ENCODE measurements around the gene FHAD1.

Gene FHAD1

GRCh38 chr1:15213341-15213821 lies 33.6 kb upstream of the FHAD1 start:
- TF ChIP-seq TAF1 (IDR thresholded peaks at IDR 0.05; ENCODE audit: borderline replicate concordance, insufficient read depth, low read length) (no peak), FOXP2 (optimal IDR thresholded peaks at IDR 0.05; ENCODE audit: borderline replicate concordance, extremely low read depth, extremely low read length, insufficient read depth) (no peak), REST (IDR thresholded peaks at IDR 0.05; ENCODE audit: insufficient read depth in 1 of 2, low read depth in 2 of 2, low read length in 2 of 2) (no peak), SIN3A (IDR thresholded peaks at IDR 0.05; ENCODE audit: borderline replicate concordance, insufficient read depth, low read length) (no peak), POLR2AphosphoS5 (IDR thresholded peaks at IDR 0.05; ENCODE audit: low read depth, low read length) (no peak)

- TF ChIP-seq SIN3A (IDR thresholded peaks at IDR 0.05; ENCODE audit: borderline replicate concordance, insufficient read depth, low read length) (no peak), POLR2AphosphoS5 (IDR thresholded peaks at IDR 0.05; ENCODE audit: low read depth, low read length) (no peak), TAF1 (IDR thresholded peaks at IDR 0.05; ENCODE audit: borderline replicate concordance, insufficient read depth, low read length) (no peak), REST (IDR thresholded peaks at IDR 0.05; ENCODE audit: insufficient read depth in 1 of 2, low read depth in 2 of 2, low read length in 2 of 2) (no peak; a peak in 1 of 4 replicates), FOXP2 (optimal IDR thresholded peaks at IDR 0.05; ENCODE audit: borderline replicate concordance, extremely low read depth, extremely low read length, insufficient read depth) (no peak)
These were observed 32.5 kb upstream of the FHAD1 start for GRCh38 chr1:15214527-15214926.

GRCh38 chr1:15215116-15215515 lies 31.9 kb upstream of the FHAD1 start:
- no peak for TF ChIP-seq REST (IDR thresholded peaks at IDR 0.05; ENCODE audit: insufficient read depth in 1 of 2, low read depth in 2 of 2, low read length in 2 of 2)
- TF ChIP-seq POLR2AphosphoS5 (IDR thresholded peaks at IDR 0.05; ENCODE audit: low read depth, low read length), result no peak
- no peak for TF ChIP-seq FOXP2 (optimal IDR thresholded peaks at IDR 0.05; ENCODE audit: borderline replicate concordance, extremely low read depth, extremely low read length, insufficient read depth)
- no peak for TF ChIP-seq TAF1 (IDR thresholded peaks at IDR 0.05; ENCODE audit: borderline replicate concordance, insufficient read depth, low read length)
- TF ChIP-seq SIN3A (IDR thresholded peaks at IDR 0.05; ENCODE audit: borderline replicate concordance, insufficient read depth, low read length), result no peak

GRCh38 chr1:15217654-15218053 lies 29.4 kb upstream of the FHAD1 start:
- TF ChIP-seq FOXP2 (optimal IDR thresholded peaks at IDR 0.05; ENCODE audit: borderline replicate concordance, extremely low read depth, extremely low read length, insufficient read depth), result no peak
- TF ChIP-seq REST (IDR thresholded peaks at IDR 0.05; ENCODE audit: insufficient read depth in 1 of 2, low read depth in 2 of 2, low read length in 2 of 2), result no peak
- no peak for TF ChIP-seq POLR2AphosphoS5 (IDR thresholded peaks at IDR 0.05; ENCODE audit: low read depth, low read length)
- TF ChIP-seq SIN3A (IDR thresholded peaks at IDR 0.05; ENCODE audit: borderline replicate concordance, insufficient read depth, low read length), result no peak
- TF ChIP-seq TAF1 (IDR thresholded peaks at IDR 0.05; ENCODE audit: borderline replicate concordance, insufficient read depth, low read length), result no peak
